Esophagus squamous epithelium (tissue), 5 donors: ENCODE results near the gene IGFBP5. TPM values are rescaled to one million over a fixed set of nuclear protein-coding genes. Genes with fewer than 3 reads are reported as not detected.

Source experiments
- DNase-seq: peaks from one replicate; lab custom pipeline; 2025; lab: John Stamatoyannopoulos, UW
- H3K27ac ChIP-seq, 4 donors: fragments of 200-600 bp; sonication (generic); one replicate each; pipeline ENCODE4 v1.5.1; 2016 to 2019; ENCODE audit warnings: mild to moderate bottlenecking in 1 of 4
- H3K27me3 ChIP-seq, 4 donors: fragments of 200-600 bp; sonication (generic); 1 replicate in 3 of 4; 2 replicates in 1 of 4; pipeline versions ENCODE4 v1.5.1 to v1.6.0; 2017 to 2021; ENCODE audit warnings: antibody characterized with exemption in 1 of 4
- H3K36me3 ChIP-seq, 3 donors: fragments of 200-600 bp; sonication (generic); one replicate each; pipeline ENCODE4 v1.5.1; 2016 to 2019
- H3K4me1 ChIP-seq, 3 donors: fragments of 200-600 bp; sonication (generic); one replicate each; pipeline ENCODE4 v1.5.1; 2017 to 2019
- H3K4me3 ChIP-seq, 4 donors: fragments of 200-600 bp; sonication (generic); 1 replicate in 3 of 4; 2 replicates in 1 of 4; pipeline ENCODE4 v1.5.1; 2016 to 2019; ENCODE audit warnings: mild to moderate bottlenecking in 2 of 4, moderate library complexity in 1 of 4
- H3K9me3 ChIP-seq, 3 donors: fragments of 200-600 bp; sonication (generic); one replicate each; pipeline ENCODE4 v1.5.1; 2016 to 2019
- CTCF ChIP-seq, 6 experiments: fragments of 450-650 bp in 4 of 6; fragments of 200-600 bp in 2 of 6; sonication (generic) in 2 of 6; IDR thresholded peaks; one replicate each; pipeline ENCODE4 v1.5.1; 2016 to 2019; ENCODE audit warnings: antibody characterized with exemption in 6 of 6, mild to moderate bottlenecking in 4 of 6, moderate library complexity in 4 of 6
- POLR2A ChIP-seq, 4 donors: fragments of 450-650 bp; IDR thresholded peaks; one replicate each; pipeline ENCODE4 v1.6.1; 2017; ENCODE audit warnings: antibody characterized with exemption in 4 of 4, mild to moderate bottlenecking in 4 of 4, moderate library complexity in 3 of 4
- WGBS, 2 donors: methylation state at CpG; one replicate each; pipeline ENCODE4 v1.1.5; 2018; 5-methylcytosine and 5-hydroxymethylcytosine counted together
- intact Hi-C: fragments of 100-400 bp; cut with DNase I; formaldehyde crosslinking; loops from one replicate; pipeline ENCODE4 v1.15.0; 2022
- total RNA-seq, 4 donors: library from RNA; depleted of rRNA; stranded (reverse); fragments of >200 nt; gene quantifications; one replicate each; pipeline ENCODE4 v1.1.0, GENCODE V29; 2016
- donor health status: DM: yes; HTN: yes; CAD: no.

Gene IGFBP5
- total RNA-seq, 4 donors from 2014 or later: 26.9 to 899 (median 95.4) TPM

- intact Hi-C loops: loop anchor here (10.0 kb wide), 1 partner anchor 451 kb away; no protein-coding TSS in a partner anchor
- peak overlapping the region; percentile 73 to 94 (median 89) for H3K27ac ChIP-seq
- DNase-seq: no peak
- H3K9me3 ChIP-seq: no peaks in the 10 kb centered on the region
- H3K4me3 ChIP-seq: peak overlapping the region; percentile 35 to 71 (median 65)
- 1 to 3% methylated on average over 24 to 31 of the region's 59 CpGs for WGBS, 2 donors
- H3K4me1 ChIP-seq: peaks cover 35 to 97% (median 38%) of the 10 kb centered on the region in 3 donors
- H3K36me3 ChIP-seq: no peaks in the 10 kb centered on the region
- TF ChIP-seq CTCF (IDR thresholded peaks at IDR 0.05) (peak in 1 of 6 experiments; percentile 9), POLR2A (IDR thresholded peaks at IDR 0.05) (peak in 1 of 4 donors; percentile 51)
- H3K27me3 ChIP-seq: peaks cover 0 to 77% (median 0%) of the 10 kb centered on the region in 4 donors
Observed at GRCh38 chr2:216694082-216694825, 1.1 kb downstream of the IGFBP5 start.

- 1 to 3% methylated on average over 10 to 11 of the region's 15 CpGs for WGBS, 2 donors
- Histone ChIP-seq H3K4me3 (peak overlapping the region; percentile 35 to 71 (median 65)), H3K9me3 (no peaks in the 10 kb centered on the region), H3K27ac (peak overlapping the region; percentile 73 to 94 (median 89)), H3K4me1 (peaks cover 42 to 97% (median 45%) of the 10 kb centered on the region in 3 donors), H3K36me3 (no peaks in the 10 kb centered on the region), H3K27me3 (peaks cover 0 to 77% (median 0%) of the 10 kb centered on the region in 4 donors)
- no peak for TF ChIP-seq POLR2A (IDR thresholded peaks at IDR 0.05)
- TF ChIP-seq CTCF (IDR thresholded peaks at IDR 0.05): no peak
- no peak for DNase-seq
- intact Hi-C loops: loop anchor here (10.0 kb wide), 1 partner anchor 451 kb away; no protein-coding TSS in a partner anchor
Observed at GRCh38 chr2:216693414-216694080, 1.8 kb downstream of the IGFBP5 start.

GRCh38 chr2:216692636-216693413 lies 2.5 kb downstream of the IGFBP5 start:
- no peak for TF ChIP-seq CTCF (IDR thresholded peaks at IDR 0.05)
- no peak for TF ChIP-seq POLR2A (IDR thresholded peaks at IDR 0.05)
- Histone ChIP-seq H3K4me1 (peaks cover 44 to 97% (median 45%) of the 10 kb centered on the region in 3 donors), H3K9me3 (no peaks in the 10 kb centered on the region), H3K27me3 (peaks cover 0 to 70% (median 0%) of the 10 kb centered on the region in 4 donors), H3K36me3 (no peaks in the 10 kb centered on the region), H3K27ac (peak overlapping the region; percentile 73 to 94 (median 89)), H3K4me3 (peak overlapping the region; percentile 35 to 71 (median 65))
- no peak for DNase-seq
- intact Hi-C loops: loop anchor here (10.0 kb wide), 1 partner anchor 452 kb away; no protein-coding TSS in a partner anchor
- WGBS, 2 donors: 0 to 1% methylated on average over 17 to 21 of the region's 28 CpGs

GRCh38 chr2:216690853-216691741 lies 4.3 kb downstream of the IGFBP5 start:
- H3K4me3 ChIP-seq: peak overlapping the region; percentile 13 to 71 (median 65)
- 3 to 10% methylated on average over 19 to 20 of the region's 23 CpGs for WGBS, 2 donors
- intact Hi-C loops: loop anchor here (10.0 kb wide), 1 partner anchor 454 kb away; no protein-coding TSS in a partner anchor
- peaks cover 38 to 100% (median 46%) of the 10 kb centered on the region in 3 donors for H3K4me1 ChIP-seq
- peak overlapping the region; percentile 73 to 94 (median 89) for H3K27ac ChIP-seq
- no peak for DNase-seq
- H3K27me3 ChIP-seq: peaks cover 0 to 69% (median 0%) of the 10 kb centered on the region in 4 donors
- H3K9me3 ChIP-seq: no peaks in the 10 kb centered on the region
- H3K36me3 ChIP-seq: peaks cover 0 to 12% (median 0%) of the 10 kb centered on the region in 3 donors
- no peak for TF ChIP-seq CTCF (IDR thresholded peaks at IDR 0.05)
- TF ChIP-seq POLR2A (IDR thresholded peaks at IDR 0.05): no peak
